K562 (cell line): ENCODE data around the gene SLC5A2. TPM values are rescaled to one million over a fixed set of nuclear protein-coding genes. Genes with fewer than 3 reads are reported as not detected.

ENCODE experiments used
- GABPB1 ChIP-seq: sonication (generic); formaldehyde crosslinking; IDR thresholded peaks from 2 replicates; pipeline ENCODE4 v1.8.0; 2022; ENCODE audit warnings: mild to moderate bottlenecking, missing genetic modification reagents
- KAT8 ChIP-seq: fragments of 450-650 bp; IDR thresholded peaks from 2 replicates; pipeline ENCODE4 v1.6.1; 2016; ENCODE audit warnings: low read depth, mild to moderate bottlenecking
- YY1 ChIP-seq, 3 experiments: IDR thresholded peaks; 2 replicates each; pipeline ENCODE4 v1.6.1; 2011; ENCODE audit warnings: low read length in 2 of 3, mild to moderate bottlenecking in 2 of 3, moderate library complexity in 2 of 3, borderline replicate concordance in 1 of 3, control low read depth in 1 of 3, low read depth in 1 of 3; ENCODE audit not compliant: insufficient read depth in 3 of 3, insufficient replicate concordance in 2 of 3, control insufficient read depth in 1 of 3, insufficient read length in 1 of 3; ENCODE audit errors: extremely low read depth in 1 of 3
- polyA plus RNA-seq, 8 experiments: library from polyadenylated mRNA; depleted of rRNA in 4 of 8; stranded (reverse) in 5 of 8; unstranded in 3 of 8; fragments of >200 nt; fragmentation: Nextera tagmentation in 2 of 8; fragmentation: Illumina TruSeq in 1 of 8; extraction: Ambion mirVana in 2 of 8; extraction: Trizol in 1 of 8; gene quantifications; 2 replicates each; pipeline versions ENCODE4 v1.2.1 to v1.2.3, GENCODE V29; 2011 to 2014; ENCODE audit warnings: inconsistent platforms in 1 of 8, missing spikeins in 1 of 8
- total RNA-seq, 7 experiments: library from RNA; depleted of rRNA in 6 of 7; stranded (reverse); fragments of >200 nt in 6 of 7; fragmentation: Illumina TruSeq in 2 of 7; extraction: Trizol in 2 of 7; gene quantifications; 2 replicates each; pipeline versions ENCODE4 v1.2.1 to v1.2.3, GENCODE V29; 2011 to 2021; ENCODE audit warnings: low replicate concordance in 1 of 7
- TF ChIP-seq, protein P1 (sequence below): fragments of 450-650 bp; IDR thresholded peaks from 2 replicates; pipeline ENCODE4 v1.6.1; 2017; ENCODE audit warnings: antibody characterized with exemption
- TF ChIP-seq, protein P2 (sequence below): sonication (generic); formaldehyde crosslinking; IDR thresholded peaks from 2 replicates; pipeline ENCODE4 v1.8.1; 2023; ENCODE audit warnings: mild to moderate bottlenecking, missing genetic modification reagents, moderate library complexity
- TF ChIP-seq, protein P3 (sequence below): sonication (generic); formaldehyde crosslinking; IDR thresholded peaks from 2 replicates; pipeline ENCODE4 v1.8.1; 2023; ENCODE audit warnings: mild to moderate bottlenecking, missing genetic modification reagents
- TF ChIP-seq, protein P4 (sequence below): fragments of 450-650 bp; IDR thresholded peaks from 2 replicates; pipeline ENCODE4 v1.6.1; 2016; ENCODE audit warnings: borderline replicate concordance
- TF ChIP-seq, protein P5 (sequence below), 2 experiments: fragments of 450-650 bp in 1 of 2; sonication (generic) in 1 of 2; formaldehyde crosslinking in 1 of 2; IDR thresholded peaks; 2 replicates each; pipeline versions ENCODE4 v1.7.1 to v1.9.0; 2016 to 2022; ENCODE audit warnings: inconsistent platforms in 1 of 2, mild to moderate bottlenecking in 1 of 2, missing genetic modification reagents in 1 of 2

SLC5A2 gene
- total and polyA plus RNA-seq, 9 of the 15 experiments (the other 6 are each of a cell fraction or from before 2014, with no cell fraction given) = 0.07 to 2.7 (median 2.2) TPM; not detected in 6

DNA sequence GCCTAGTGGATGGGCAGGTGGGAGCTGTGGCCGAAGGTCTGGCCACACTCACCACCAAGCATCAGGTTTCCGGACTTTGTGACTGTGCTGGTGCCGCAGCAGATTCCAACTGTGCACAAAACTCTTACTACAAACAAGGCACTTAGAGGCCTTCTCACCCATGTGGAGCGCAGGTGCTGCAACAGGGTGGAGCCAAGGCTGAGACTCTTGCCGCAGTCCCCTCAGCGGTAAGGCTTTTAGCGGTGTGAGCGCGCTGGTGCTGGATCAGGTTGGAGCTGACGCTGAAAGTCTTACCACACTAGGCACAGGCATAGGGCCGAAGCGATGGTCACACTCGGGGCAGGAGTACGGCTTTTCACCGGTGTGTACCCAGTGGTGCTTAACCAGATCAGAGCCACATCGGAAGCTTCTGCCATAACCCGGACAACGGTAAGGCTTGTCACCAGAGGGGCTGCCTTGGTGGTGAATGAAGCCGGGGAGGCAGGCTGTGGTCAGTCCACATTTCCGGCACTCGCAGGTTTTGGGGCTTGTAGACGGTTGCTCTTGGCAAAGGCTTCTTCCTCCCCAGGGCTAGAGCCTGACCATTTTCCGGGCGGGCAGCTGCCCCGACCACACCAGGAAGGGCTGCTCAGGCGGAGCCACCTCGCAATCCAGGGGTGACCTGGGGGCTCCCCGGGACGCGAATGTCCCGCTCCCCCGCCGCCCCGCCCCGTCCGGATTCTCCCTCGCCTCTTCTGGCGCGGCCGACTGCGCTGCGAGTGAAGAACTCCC is 24.7 kb upstream of the SLC5A2 start (continued):
- TF ChIP-seq, protein P1, sequence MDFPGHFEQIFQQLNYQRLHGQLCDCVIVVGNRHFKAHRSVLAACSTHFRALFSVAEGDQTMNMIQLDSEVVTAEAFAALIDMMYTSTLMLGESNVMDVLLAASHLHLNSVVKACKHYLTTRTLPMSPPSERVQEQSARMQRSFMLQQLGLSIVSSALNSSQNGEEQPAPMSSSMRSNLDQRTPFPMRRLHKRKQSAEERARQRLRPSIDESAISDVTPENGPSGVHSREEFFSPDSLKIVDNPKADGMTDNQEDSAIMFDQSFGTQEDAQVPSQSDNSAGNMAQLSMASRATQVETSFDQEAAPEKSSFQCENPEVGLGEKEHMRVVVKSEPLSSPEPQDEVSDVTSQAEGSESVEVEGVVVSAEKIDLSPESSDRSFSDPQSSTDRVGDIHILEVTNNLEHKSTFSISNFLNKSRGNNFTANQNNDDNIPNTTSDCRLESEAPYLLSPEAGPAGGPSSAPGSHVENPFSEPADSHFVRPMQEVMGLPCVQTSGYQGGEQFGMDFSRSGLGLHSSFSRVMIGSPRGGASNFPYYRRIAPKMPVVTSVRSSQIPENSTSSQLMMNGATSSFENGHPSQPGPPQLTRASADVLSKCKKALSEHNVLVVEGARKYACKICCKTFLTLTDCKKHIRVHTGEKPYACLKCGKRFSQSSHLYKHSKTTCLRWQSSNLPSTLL = peak; percentile 44; the same call in 1 of the 2 replicates
- TF ChIP-seq GABPB1 (CRISPR knock-in tag) = peak; percentile 28; the same call in 1 of the 2 replicates
- TF ChIP-seq, protein P2, sequence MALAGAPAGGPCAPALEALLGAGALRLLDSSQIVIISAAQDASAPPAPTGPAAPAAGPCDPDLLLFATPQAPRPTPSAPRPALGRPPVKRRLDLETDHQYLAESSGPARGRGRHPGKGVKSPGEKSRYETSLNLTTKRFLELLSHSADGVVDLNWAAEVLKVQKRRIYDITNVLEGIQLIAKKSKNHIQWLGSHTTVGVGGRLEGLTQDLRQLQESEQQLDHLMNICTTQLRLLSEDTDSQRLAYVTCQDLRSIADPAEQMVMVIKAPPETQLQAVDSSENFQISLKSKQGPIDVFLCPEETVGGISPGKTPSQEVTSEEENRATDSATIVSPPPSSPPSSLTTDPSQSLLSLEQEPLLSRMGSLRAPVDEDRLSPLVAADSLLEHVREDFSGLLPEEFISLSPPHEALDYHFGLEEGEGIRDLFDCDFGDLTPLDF = peak; percentile 74; the same call in 1 of the 2 replicates
- peak in 1 of 3 experiments; percentile 14 for TF ChIP-seq YY1 (IDR thresholded peaks at IDR 0.05; ENCODE audit: borderline replicate concordance in 1 of 3, control insufficient read depth in 1 of 3, extremely low read depth in 1 of 3, insufficient read depth in 3 of 3, insufficient read length in 1 of 3, insufficient replicate concordance in 2 of 3, low read depth in 1 of 3, low read length in 2 of 3)
- TF ChIP-seq, protein P3, sequence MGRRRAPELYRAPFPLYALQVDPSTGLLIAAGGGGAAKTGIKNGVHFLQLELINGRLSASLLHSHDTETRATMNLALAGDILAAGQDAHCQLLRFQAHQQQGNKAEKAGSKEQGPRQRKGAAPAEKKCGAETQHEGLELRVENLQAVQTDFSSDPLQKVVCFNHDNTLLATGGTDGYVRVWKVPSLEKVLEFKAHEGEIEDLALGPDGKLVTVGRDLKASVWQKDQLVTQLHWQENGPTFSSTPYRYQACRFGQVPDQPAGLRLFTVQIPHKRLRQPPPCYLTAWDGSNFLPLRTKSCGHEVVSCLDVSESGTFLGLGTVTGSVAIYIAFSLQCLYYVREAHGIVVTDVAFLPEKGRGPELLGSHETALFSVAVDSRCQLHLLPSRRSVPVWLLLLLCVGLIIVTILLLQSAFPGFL = no peak
- TF ChIP-seq, protein P4, sequence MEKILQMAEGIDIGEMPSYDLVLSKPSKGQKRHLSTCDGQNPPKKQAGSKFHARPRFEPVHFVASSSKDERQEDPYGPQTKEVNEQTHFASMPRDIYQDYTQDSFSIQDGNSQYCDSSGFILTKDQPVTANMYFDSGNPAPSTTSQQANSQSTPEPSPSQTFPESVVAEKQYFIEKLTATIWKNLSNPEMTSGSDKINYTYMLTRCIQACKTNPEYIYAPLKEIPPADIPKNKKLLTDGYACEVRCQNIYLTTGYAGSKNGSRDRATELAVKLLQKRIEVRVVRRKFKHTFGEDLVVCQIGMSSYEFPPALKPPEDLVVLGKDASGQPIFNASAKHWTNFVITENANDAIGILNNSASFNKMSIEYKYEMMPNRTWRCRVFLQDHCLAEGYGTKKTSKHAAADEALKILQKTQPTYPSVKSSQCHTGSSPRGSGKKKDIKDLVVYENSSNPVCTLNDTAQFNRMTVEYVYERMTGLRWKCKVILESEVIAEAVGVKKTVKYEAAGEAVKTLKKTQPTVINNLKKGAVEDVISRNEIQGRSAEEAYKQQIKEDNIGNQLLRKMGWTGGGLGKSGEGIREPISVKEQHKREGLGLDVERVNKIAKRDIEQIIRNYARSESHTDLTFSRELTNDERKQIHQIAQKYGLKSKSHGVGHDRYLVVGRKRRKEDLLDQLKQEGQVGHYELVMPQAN = peak; percentile 38; the same call in 1 of the 2 replicates
- no peak for TF ChIP-seq KAT8
- TF ChIP-seq, protein P5, sequence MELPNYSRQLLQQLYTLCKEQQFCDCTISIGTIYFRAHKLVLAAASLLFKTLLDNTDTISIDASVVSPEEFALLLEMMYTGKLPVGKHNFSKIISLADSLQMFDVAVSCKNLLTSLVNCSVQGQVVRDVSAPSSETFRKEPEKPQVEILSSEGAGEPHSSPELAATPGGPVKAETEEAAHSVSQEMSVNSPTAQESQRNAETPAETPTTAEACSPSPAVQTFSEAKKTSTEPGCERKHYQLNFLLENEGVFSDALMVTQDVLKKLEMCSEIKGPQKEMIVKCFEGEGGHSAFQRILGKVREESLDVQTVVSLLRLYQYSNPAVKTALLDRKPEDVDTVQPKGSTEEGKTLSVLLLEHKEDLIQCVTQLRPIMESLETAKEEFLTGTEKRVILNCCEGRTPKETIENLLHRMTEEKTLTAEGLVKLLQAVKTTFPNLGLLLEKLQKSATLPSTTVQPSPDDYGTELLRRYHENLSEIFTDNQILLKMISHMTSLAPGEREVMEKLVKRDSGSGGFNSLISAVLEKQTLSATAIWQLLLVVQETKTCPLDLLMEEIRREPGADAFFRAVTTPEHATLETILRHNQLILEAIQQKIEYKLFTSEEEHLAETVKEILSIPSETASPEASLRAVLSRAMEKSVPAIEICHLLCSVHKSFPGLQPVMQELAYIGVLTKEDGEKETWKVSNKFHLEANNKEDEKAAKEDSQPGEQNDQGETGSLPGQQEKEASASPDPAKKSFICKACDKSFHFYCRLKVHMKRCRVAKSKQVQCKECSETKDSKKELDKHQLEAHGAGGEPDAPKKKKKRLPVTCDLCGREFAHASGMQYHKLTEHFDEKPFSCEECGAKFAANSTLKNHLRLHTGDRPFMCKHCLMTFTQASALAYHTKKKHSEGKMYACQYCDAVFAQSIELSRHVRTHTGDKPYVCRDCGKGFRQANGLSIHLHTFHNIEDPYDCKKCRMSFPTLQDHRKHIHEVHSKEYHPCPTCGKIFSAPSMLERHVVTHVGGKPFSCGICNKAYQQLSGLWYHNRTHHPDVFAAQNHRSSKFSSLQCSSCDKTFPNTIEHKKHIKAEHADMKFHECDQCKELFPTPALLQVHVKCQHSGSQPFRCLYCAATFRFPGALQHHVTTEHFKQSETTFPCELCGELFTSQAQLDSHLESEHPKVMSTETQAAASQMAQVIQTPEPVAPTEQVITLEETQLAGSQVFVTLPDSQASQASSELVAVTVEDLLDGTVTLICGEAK (IDR thresholded peaks at IDR 0.05) = no peak
- TF ChIP-seq, protein P5 (CRISPR knock-in tag; IDR thresholded peaks at IDR 0.05) = no peak
